GM19193 (cell line): ENCODE data around the gene TSPAN9.

Experiments used
- POLR2A ChIP-seq: IDR thresholded peaks from 4 replicates; pipeline ENCODE4 v1.6.1; 2011; ENCODE audit not compliant: insufficient read depth, insufficient read length; ENCODE audit errors: extremely low read depth

The TSPAN9 gene

GRCh38 chr12:3295225-3295624 lies 218.0 kb downstream of the TSPAN9 start:
- TF ChIP-seq POLR2A, result no peak

GRCh38 chr12:3295646-3296408 lies 218.6 kb downstream of the TSPAN9 start:
- TF ChIP-seq POLR2A, result no peak

GRCh38 chr12:3296409-3296701 lies 219.2 kb downstream of the TSPAN9 start:
- no peak for TF ChIP-seq POLR2A

- no peak for TF ChIP-seq POLR2A
Observed at GRCh38 chr12:3298603-3299002, 221.4 kb downstream of the TSPAN9 start.

GRCh38 chr12:3299929-3300832 lies 223.0 kb downstream of the TSPAN9 start:
- no peak for TF ChIP-seq POLR2A

GRCh38 chr12:3300833-3301401 lies 223.7 kb downstream of the TSPAN9 start:
- TF ChIP-seq POLR2A, result no peak

GRCh38 chr12:3302401-3303041 lies 225.3 kb downstream of the TSPAN9 start:
- TF ChIP-seq POLR2A, result no peak

GRCh38 chr12:3303410-3304136 lies 226.4 kb downstream of the TSPAN9 start:
- TF ChIP-seq POLR2A, result no peak

- no peak for TF ChIP-seq POLR2A
Observed at GRCh38 chr12:3304436-3305165, 227.4 kb downstream of the TSPAN9 start.

GRCh38 chr12:3305464-3305863 lies 228.3 kb downstream of the TSPAN9 start:
- no peak for TF ChIP-seq POLR2A

- no peak for TF ChIP-seq POLR2A
Observed at GRCh38 chr12:3305904-3306619, 228.9 kb downstream of the TSPAN9 start.

GRCh38 chr12:3307389-3307788 lies 230.2 kb downstream of the TSPAN9 start:
- TF ChIP-seq POLR2A, result no peak

GRCh38 chr12:3308063-3308462 lies 230.9 kb downstream of the TSPAN9 start:
- no peak for TF ChIP-seq POLR2A
